H9 (cell line): ENCODE measurements around the gene NUDT3. TPM values are rescaled to one million over a fixed set of nuclear protein-coding genes. Genes with fewer than 3 reads are reported as not detected.
"Not testable (repeated sequence)": the region's sequence is repeated elsewhere in the genome, so short reads cannot be mapped to it uniquely, and the experiment has no call there.

Experiments
- DNase-seq: peaks from one replicate; pipeline ENCODE4 v3.0.0-alpha.2; 2017
- H2AFZ ChIP-seq: one replicate; pipeline ENCODE4 v1.6.1; 2013; ENCODE audit warnings: mild to moderate bottlenecking, low read length, control low read depth, moderate library complexity
- H2AK5ac ChIP-seq: 2 replicates; pipeline ENCODE4 v1.6.1; 2013; ENCODE audit warnings: low read length, control low read depth, mixed read lengths; ENCODE audit not compliant: insufficient read length
- H2BK120ac ChIP-seq: one replicate; pipeline ENCODE4 v1.6.1; 2013; ENCODE audit warnings: low read depth, mild to moderate bottlenecking, low read length, control low read depth, inconsistent platforms; ENCODE audit not compliant: poor library complexity, severe bottlenecking
- H2BK12ac ChIP-seq: 2 replicates; pipeline ENCODE4 v1.6.1; 2013; ENCODE audit warnings: low read length, control low read depth, mixed read lengths, low read depth; ENCODE audit not compliant: insufficient read length
- H2BK15ac ChIP-seq: 2 replicates; pipeline ENCODE4 v1.6.1; 2013; ENCODE audit warnings: low read depth, low read length, control low read depth
- H2BK20ac ChIP-seq: one replicate; pipeline ENCODE4 v1.6.1; 2013; ENCODE audit warnings: low read depth, mild to moderate bottlenecking, low read length, control low read depth, inconsistent platforms; ENCODE audit not compliant: poor library complexity, severe bottlenecking
- H2BK5ac ChIP-seq: 2 replicates; pipeline ENCODE4 v1.6.1; 2013; ENCODE audit warnings: low read length, control low read depth, mixed read lengths; ENCODE audit not compliant: insufficient read length
- H3K14ac ChIP-seq: 2 replicates; pipeline ENCODE4 v1.6.1; 2013; ENCODE audit warnings: low read length, control low read depth; ENCODE audit not compliant: insufficient read depth
- H3K18ac ChIP-seq: 2 replicates; pipeline ENCODE4 v1.6.1; 2013; ENCODE audit warnings: low read depth, mild to moderate bottlenecking, mixed read lengths, low read length, control low read depth; ENCODE audit not compliant: insufficient read length
- H3K23ac ChIP-seq: 2 replicates; pipeline ENCODE4 v1.6.1; 2013; ENCODE audit warnings: low read length, control low read depth, mixed read lengths, low read depth; ENCODE audit not compliant: insufficient read length
- H3K23me2 ChIP-seq: 2 replicates; pipeline ENCODE4 v1.6.1; 2013; ENCODE audit warnings: low read depth, mild to moderate bottlenecking, mixed read lengths, low read length, control low read depth; ENCODE audit not compliant: insufficient read length, poor library complexity, severe bottlenecking
- H3K27ac ChIP-seq: 2 replicates; pipeline ENCODE4 v1.5.1; 2013; ENCODE audit warnings: low read length, control low read depth, mixed read lengths, low read depth; ENCODE audit not compliant: insufficient read length
- H3K27me3 ChIP-seq: 2 replicates; pipeline ENCODE4 v1.6.1; 2013; ENCODE audit warnings: low read length, control low read depth, inconsistent platforms; ENCODE audit not compliant: insufficient read depth
- H3K4ac ChIP-seq: 2 replicates; pipeline ENCODE4 v1.6.1; 2013; ENCODE audit warnings: low read depth, mild to moderate bottlenecking, control low read depth, inconsistent platforms, low read length, moderate library complexity
- H3K4me1 ChIP-seq: 2 replicates; pipeline ENCODE4 v1.6.1; 2013; ENCODE audit warnings: low read length, control low read depth, inconsistent platforms; ENCODE audit not compliant: insufficient read depth
- H3K4me2 ChIP-seq: 2 replicates; pipeline ENCODE4 v1.6.1; 2013; ENCODE audit warnings: low read length, control low read depth, mixed read lengths; ENCODE audit not compliant: insufficient read length, insufficient read depth
- H3K56ac ChIP-seq: 2 replicates; pipeline ENCODE4 v1.6.1; 2013; ENCODE audit warnings: low read depth, mild to moderate bottlenecking, mixed read lengths, low read length, control low read depth; ENCODE audit not compliant: insufficient read length
- H3K79me1 ChIP-seq: 2 replicates; pipeline ENCODE4 v1.6.1; 2013; ENCODE audit warnings: low read depth, mild to moderate bottlenecking, moderate library complexity, low read length, control low read depth, inconsistent platforms; ENCODE audit not compliant: insufficient read depth, poor library complexity, severe bottlenecking
- H3K79me2 ChIP-seq: 2 replicates; pipeline ENCODE4 v1.6.1; 2013; ENCODE audit warnings: low read length, control low read depth, inconsistent platforms; ENCODE audit not compliant: insufficient read depth
- H3K9ac ChIP-seq: 2 replicates; pipeline ENCODE4 v1.6.1; 2013; ENCODE audit warnings: low read length, control low read depth, mixed read lengths; ENCODE audit not compliant: insufficient read length; ENCODE audit errors: extremely low read depth
- H3K9me3 ChIP-seq: one replicate; pipeline ENCODE4 v1.6.1; 2013; ENCODE audit warnings: low read depth, low read length, inconsistent platforms; ENCODE audit not compliant: control insufficient read depth
- H3T11ph ChIP-seq: one replicate; pipeline ENCODE4 v1.6.1; 2013; ENCODE audit warnings: mild to moderate bottlenecking, low read length, control low read depth, inconsistent platforms
- H4K20me1 ChIP-seq: one replicate; pipeline ENCODE4 v1.6.1; 2013; ENCODE audit not compliant: control insufficient read depth, insufficient read length, insufficient read depth
- H4K5ac ChIP-seq: 2 replicates; pipeline ENCODE4 v1.6.1; 2013; ENCODE audit warnings: low read depth, mild to moderate bottlenecking, mixed read lengths, low read length, control low read depth; ENCODE audit not compliant: insufficient read length
- H4K8ac ChIP-seq: replicated peaks from 2 replicates; pipeline ENCODE4 v1.6.1; 2013; ENCODE audit warnings: low read length, control low read depth, mixed read lengths, low read depth; ENCODE audit not compliant: insufficient read length
- H4K91ac ChIP-seq: 2 replicates; pipeline ENCODE4 v1.6.1; 2013; ENCODE audit warnings: low read depth, mild to moderate bottlenecking, moderate library complexity, mixed read lengths, low read length, control low read depth; ENCODE audit not compliant: insufficient read length
- H3K27ac Mint-ChIP-seq, 3 experiments: 2 replicates in 2 of 3; 3 replicates in 1 of 3; pipeline ENCODE4 v1.8.0; 2020 to 2021; ENCODE audit warnings: mixed read lengths in 3 of 3, mild to moderate bottlenecking in 1 of 3, moderate library complexity in 1 of 3
- H3K27me3 Mint-ChIP-seq: 2 replicates; pipeline ENCODE4 v1.8.0; 2021; ENCODE audit warnings: low read depth, mild to moderate bottlenecking, moderate library complexity, mixed read lengths
- H3K36me3 Mint-ChIP-seq, 3 experiments: 2 replicates in 2 of 3; 3 replicates in 1 of 3; pipeline ENCODE4 v1.8.0; 2020 to 2021; ENCODE audit warnings: low read depth in 3 of 3, mixed read lengths in 3 of 3; ENCODE audit not compliant: insufficient read depth in 1 of 3
- H3K4me1 Mint-ChIP-seq, 2 experiments: 2 replicates each; pipeline ENCODE4 v1.8.0; 2020; ENCODE audit warnings: mixed read lengths in 2 of 2
- H3K4me3 Mint-ChIP-seq, 2 experiments: 2 replicates in 1 of 2; 3 replicates in 1 of 2; pipeline ENCODE4 v1.8.0; 2020 to 2021; ENCODE audit warnings: mild to moderate bottlenecking in 2 of 2, mixed read lengths in 2 of 2, moderate library complexity in 1 of 2
- H3K9me3 Mint-ChIP-seq, 2 experiments: 2 replicates in 1 of 2; 3 replicates in 1 of 2; pipeline ENCODE4 v1.8.0; 2020; ENCODE audit warnings: mild to moderate bottlenecking in 2 of 2, mixed read lengths in 2 of 2, moderate library complexity in 1 of 2
- CTCF ChIP-seq: fragments of 200-600 bp; sonication (generic); conservative IDR thresholded peaks from 3 replicates; pipeline ENCODE4 v1.8.0; 2021; ENCODE audit warnings: antibody characterized with exemption, mild to moderate bottlenecking
- WGBS: extraction: QIAGEN DNeasy Blood & Tissue Kit; methylation state at CpG from one replicate; pipeline ENCODE4 v1.1.7; 2013; ENCODE audit warnings: missing lambda C conversion rate, low lambda C conversion rate, mixed read lengths; ENCODE audit not compliant: insufficient read length; ENCODE audit errors: extremely low coverage; 5-methylcytosine and 5-hydroxymethylcytosine counted together
- total RNA-seq: library from RNA; stranded (reverse); gene quantifications from 2 replicates; pipeline ENCODE4 v1.2.1, GENCODE V29; 2021

Gene NUDT3
- total RNA-seq, 1 experiment from 2014 or later = 23.6 TPM

- Histone ChIP-seq H2BK5ac (no peak overlapping the region), H3K4ac (no peak overlapping the region), H3K18ac (no peak overlapping the region), H3K27ac (no peak overlapping the region), H3K79me2 (peaks cover 1% of the 10 kb centered on the region; the same call in 1 of the 2 replicates), H3K56ac (no peak overlapping the region), H3K4me1 (no peaks in the 10 kb centered on the region), H3K9me3 (no peaks in the 10 kb centered on the region), H3K9ac (no peak overlapping the region), H3K23me2 (no peaks in the 10 kb centered on the region), H3K27me3 (no peaks in the 10 kb centered on the region), H2AFZ (no peak overlapping the region), H2BK15ac (no peak overlapping the region), H3K14ac (no peak overlapping the region), H4K91ac (no peak overlapping the region), H4K20me1 (no peaks in the 10 kb centered on the region), H2BK20ac (no peak overlapping the region), H4K8ac (no peak overlapping the region), H3K79me1 (peaks cover 1% of the 10 kb centered on the region), H2BK12ac (no peak overlapping the region), H4K5ac (no peak overlapping the region), H3K23ac (no peak overlapping the region), H3K4me2 (no peak overlapping the region), H3T11ph (no peak overlapping the region), H2BK120ac (no peak overlapping the region), H2AK5ac (no peak overlapping the region)
- Mint-ChIP-seq H3K27me3 (no peaks in the 10 kb centered on the region), H3K36me3 (no peaks in the 10 kb centered on the region; a peak in 1 of 7 replicates), H3K27ac (no peak overlapping the region), H3K4me1 (peaks cover 12% of the 10 kb centered on the region in 2 experiments), H3K9me3 (no peaks in the 10 kb centered on the region), H3K4me3 (no peak overlapping the region)
- no peak for TF ChIP-seq CTCF
- no CpG with 5 or more reads among the region's 3 CpGs for WGBS
- DNase-seq = no peak
These were observed 36.6 kb downstream of the NUDT3 start for GRCh38 chr6:34355889-34356288.

GRCh38 chr6:34354230-34354629 lies 38.2 kb downstream of the NUDT3 start:
- not testable (repeated sequence) for H2BK12ac ChIP-seq, H3K27me3 Mint-ChIP-seq, H3K27me3 ChIP-seq, H2AK5ac ChIP-seq, H3K27ac Mint-ChIP-seq, H3K14ac ChIP-seq, H3K4ac ChIP-seq, H4K8ac ChIP-seq, H4K5ac ChIP-seq, H3K36me3 Mint-ChIP-seq, H3K9me3 ChIP-seq, H2BK5ac ChIP-seq, H3K79me2 ChIP-seq, H2BK15ac ChIP-seq, H2BK120ac ChIP-seq, H4K20me1 ChIP-seq, H3K27ac ChIP-seq, DNase-seq, H3K4me1 ChIP-seq, H3K23me2 ChIP-seq, H3K4me2 ChIP-seq, H3K4me3 Mint-ChIP-seq, H2BK20ac ChIP-seq, H3K9ac ChIP-seq, H3K56ac ChIP-seq, H3K23ac ChIP-seq, H4K91ac ChIP-seq, H3K9me3 Mint-ChIP-seq, H3T11ph ChIP-seq, H3K79me1 ChIP-seq, H3K18ac ChIP-seq, H2AFZ ChIP-seq
- no CpG with 5 or more reads among the region's 6 CpGs for WGBS
- H3K4me1 Mint-ChIP-seq = peaks cover 7 to 12% of the 10 kb centered on the region in 2 experiments
